ENCODE data around the gene HPD. TPM values are rescaled to one million over a fixed set of nuclear protein-coding genes. Genes with fewer than 3 reads are reported as not detected.

Gene HPD
- total RNA-seq, 6 experiments from 2014 or later = 649 to 1,803 (median 1,080) TPM

DNA sequence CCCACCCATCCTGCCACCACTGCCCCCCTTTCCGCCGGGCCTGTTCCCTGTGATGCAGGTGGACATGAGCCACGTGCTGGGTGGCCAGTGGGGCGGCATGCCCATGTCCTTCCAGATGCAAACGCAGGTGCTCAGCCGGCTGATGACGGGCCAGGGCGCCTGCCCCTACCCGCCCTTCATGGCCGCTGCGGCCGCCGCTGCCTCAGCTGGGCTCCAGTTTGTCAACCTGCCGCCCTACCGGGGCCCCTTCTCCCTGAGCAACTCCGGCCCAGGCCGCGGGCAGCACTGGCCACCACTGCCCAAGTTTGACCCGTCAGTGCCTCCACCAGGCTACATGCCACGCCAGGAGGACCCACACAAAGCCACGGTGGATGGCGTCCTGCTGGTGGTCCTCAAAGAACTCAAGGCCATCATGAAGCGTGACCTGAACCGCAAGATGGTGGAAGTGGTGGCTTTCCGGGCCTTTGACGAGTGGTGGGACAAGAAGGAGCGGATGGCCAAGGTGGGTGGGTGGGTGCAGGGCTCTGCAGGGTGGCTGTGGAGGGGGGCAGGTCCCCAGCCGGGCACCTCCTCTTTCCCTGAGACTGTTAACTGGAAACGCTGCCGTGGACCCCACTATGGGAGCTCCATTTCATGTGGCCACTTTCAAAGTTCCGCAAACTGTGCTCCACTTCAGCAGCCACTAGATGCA lies 44.1 kb downstream of the HPD start:
- Histone ChIP-seq H3K27ac (no peak overlapping the region), H3K4me3 (no peak overlapping the region), H3K4me1 (peaks cover 0 to 33% (median 15%) of the 10 kb centered on the region in 4 donors), H3K27me3 (no peaks in the 10 kb centered on the region), H3K36me3 (peaks cover 7 to 66% (median 38%) of the 10 kb centered on the region in 4 donors), H3K9me3 (no peaks in the 10 kb centered on the region)
- 83% methylated on average over 1 of the region's 31 CpGs for WGBS (ENCODE audit: insufficient coverage, low coverage, low lambda C conversion rate, missing lambda C conversion rate)
- TF ChIP-seq POLR2A (IDR thresholded peaks at IDR 0.05) = no peak
- TF ChIP-seq, protein P1, sequence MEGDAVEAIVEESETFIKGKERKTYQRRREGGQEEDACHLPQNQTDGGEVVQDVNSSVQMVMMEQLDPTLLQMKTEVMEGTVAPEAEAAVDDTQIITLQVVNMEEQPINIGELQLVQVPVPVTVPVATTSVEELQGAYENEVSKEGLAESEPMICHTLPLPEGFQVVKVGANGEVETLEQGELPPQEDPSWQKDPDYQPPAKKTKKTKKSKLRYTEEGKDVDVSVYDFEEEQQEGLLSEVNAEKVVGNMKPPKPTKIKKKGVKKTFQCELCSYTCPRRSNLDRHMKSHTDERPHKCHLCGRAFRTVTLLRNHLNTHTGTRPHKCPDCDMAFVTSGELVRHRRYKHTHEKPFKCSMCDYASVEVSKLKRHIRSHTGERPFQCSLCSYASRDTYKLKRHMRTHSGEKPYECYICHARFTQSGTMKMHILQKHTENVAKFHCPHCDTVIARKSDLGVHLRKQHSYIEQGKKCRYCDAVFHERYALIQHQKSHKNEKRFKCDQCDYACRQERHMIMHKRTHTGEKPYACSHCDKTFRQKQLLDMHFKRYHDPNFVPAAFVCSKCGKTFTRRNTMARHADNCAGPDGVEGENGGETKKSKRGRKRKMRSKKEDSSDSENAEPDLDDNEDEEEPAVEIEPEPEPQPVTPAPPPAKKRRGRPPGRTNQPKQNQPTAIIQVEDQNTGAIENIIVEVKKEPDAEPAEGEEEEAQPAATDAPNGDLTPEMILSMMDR (IDR thresholded peaks at IDR 0.05) = no peak
- intact Hi-C loops (cut with DNase I) = loop anchor here in 1 of 2 donors (10.0 kb wide), 1 partner anchor 80 kb away; no protein-coding TSS in a partner anchor
- ATAC-seq = no peak
- DNase-seq = peak in 2 of 3 donors; percentile 27 to 58

DNA sequence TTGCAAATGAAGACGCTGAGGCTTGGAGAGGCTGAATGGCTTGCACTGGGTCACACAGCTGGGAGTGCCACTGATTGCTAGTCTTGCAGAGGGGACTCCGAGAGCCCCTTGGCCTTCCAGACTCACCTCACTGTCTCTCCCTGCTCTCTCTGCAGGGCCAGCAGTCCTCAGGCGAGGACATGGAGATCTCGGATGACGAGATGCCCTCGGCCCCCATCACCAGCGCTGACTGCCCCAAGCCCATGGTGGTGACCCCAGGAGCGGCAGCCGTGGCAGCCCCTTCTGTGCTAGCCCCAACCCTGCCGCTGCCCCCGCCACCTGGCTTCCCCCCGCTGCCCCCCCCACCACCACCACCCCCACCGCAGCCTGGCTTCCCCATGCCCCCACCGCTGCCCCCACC lies 44.7 kb downstream of the HPD start:
- intact Hi-C loops (cut with DNase I) = loop anchor here in 1 of 2 donors (10.0 kb wide), 1 partner anchor 81 kb away; no protein-coding TSS in a partner anchor
- WGBS (ENCODE audit: insufficient coverage, low coverage, low lambda C conversion rate, missing lambda C conversion rate) = 90% methylated on average over 2 of the region's 14 CpGs
- no peak overlapping the region for H3K4me3 ChIP-seq
- no peak overlapping the region for H3K27ac ChIP-seq
- TF ChIP-seq POLR2A (IDR thresholded peaks at IDR 0.05) = no peak
- TF ChIP-seq, protein P1 (IDR thresholded peaks at IDR 0.05) = no peak
- H3K27me3 ChIP-seq = no peaks in the 10 kb centered on the region
- peak in 1 of 3 donors; percentile 17 for DNase-seq
- peaks cover 0 to 33% (median 15%) of the 10 kb centered on the region in 4 donors for H3K4me1 ChIP-seq
- no peaks in the 10 kb centered on the region for H3K9me3 ChIP-seq
- no peak for ATAC-seq
- peaks cover 9 to 66% (median 38%) of the 10 kb centered on the region in 4 donors for H3K36me3 ChIP-seq

DNA sequence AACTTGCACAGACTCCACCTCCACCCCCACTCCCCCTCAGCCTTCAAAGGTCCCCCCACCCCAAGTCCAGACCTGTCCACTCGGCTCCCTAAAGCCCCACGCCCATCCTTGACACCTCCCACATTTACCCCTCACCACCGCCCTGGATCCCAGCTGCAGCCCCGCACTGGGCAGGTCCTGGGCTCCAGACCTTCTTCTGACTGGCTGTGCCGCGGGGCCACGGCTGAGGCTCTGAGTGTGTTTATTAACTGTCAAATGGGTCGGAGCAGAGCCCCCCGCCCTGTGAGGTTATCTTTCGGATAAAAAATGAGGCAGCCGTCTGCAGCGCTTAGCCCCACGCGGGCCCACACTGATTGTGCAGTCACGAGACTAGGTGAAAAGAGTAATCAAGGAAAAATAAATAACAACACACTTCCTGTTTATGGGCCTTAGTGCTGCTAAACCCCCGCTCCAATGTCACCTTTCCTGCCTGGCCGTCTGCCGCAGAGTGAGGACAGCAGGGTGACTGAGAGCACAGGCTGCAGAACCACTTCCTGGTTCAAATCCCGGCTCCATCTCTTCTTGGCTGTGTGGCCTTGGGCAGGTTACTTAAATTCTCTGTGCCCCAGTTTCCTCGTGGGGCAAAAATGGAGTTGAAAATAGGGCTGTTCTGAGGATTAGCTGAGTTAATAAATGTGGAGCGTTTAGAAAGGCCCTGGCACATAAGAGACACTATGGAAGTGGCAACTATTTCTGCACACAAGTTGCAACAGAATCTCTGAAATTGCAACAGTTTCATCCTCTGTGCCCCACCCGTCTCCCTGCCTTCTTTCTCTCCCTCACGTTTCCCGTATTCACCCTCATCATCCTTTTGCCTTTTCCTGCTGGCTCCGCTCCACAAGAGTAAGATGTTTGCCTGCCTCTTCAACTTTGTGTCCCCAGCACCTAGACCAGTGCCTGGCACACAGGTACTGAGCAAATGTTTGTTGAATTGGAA lies 45.5 kb downstream of the HPD start:
- Histone ChIP-seq H3K4me3 (peak overlapping the region in 2 of 3 donors; percentile 69 to 75), H3K36me3 (peaks cover 9 to 66% (median 37%) of the 10 kb centered on the region in 4 donors), H3K4me1 (peaks cover 0 to 33% (median 15%) of the 10 kb centered on the region in 4 donors), H3K9me3 (no peaks in the 10 kb centered on the region), H3K27ac (peak overlapping the region in 2 of 3 donors; percentile 59 to 67), H3K27me3 (no peaks in the 10 kb centered on the region)
- intact Hi-C loops (cut with DNase I) = loop anchor here in 1 of 2 donors (10.0 kb wide), 1 partner anchor 82 kb away; no protein-coding TSS in a partner anchor
- TF ChIP-seq POLR2A (IDR thresholded peaks at IDR 0.05) = no peak
- TF ChIP-seq, protein P1 (IDR thresholded peaks at IDR 0.05) = no peak
- ATAC-seq = peak in 3 of 4 donors; percentile 0 to 34 (median 6)
- DNase-seq = peak; percentile 51 to 62 (median 52)
- 22% methylated on average over 23 of the region's 25 CpGs for WGBS (ENCODE audit: insufficient coverage, low coverage, low lambda C conversion rate, missing lambda C conversion rate)

DNA sequence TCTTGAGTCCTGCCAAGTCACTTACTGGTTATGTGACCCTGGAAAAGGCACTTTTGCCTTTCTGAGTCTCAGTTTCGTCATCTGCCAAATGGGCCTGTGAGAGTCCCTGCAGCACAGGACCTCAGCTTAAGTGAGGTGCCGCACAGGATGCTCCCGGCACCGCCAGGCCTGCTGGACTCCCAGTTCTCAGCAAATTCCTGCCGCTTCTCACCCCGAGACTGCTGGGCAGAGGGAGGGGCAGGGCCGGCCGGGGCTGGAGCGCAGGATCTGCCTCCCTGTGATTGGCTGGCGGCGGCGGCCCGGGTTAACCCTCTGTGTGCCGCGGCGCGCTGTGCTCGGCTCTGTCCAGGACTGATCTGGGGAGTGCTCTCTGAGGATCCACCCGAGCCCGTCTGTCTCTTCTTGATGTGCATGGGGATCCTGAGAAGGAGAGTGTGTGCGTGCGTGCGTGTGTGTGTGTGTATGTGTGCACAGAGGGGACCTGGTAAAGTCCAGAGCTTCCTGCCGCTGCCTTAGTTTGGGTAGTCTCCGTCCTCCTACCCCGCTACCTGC lies 46.3 kb downstream of the HPD start:
- Histone ChIP-seq H3K36me3 (peaks cover 4 to 59% (median 35%) of the 10 kb centered on the region in 4 donors), H3K27me3 (no peaks in the 10 kb centered on the region), H3K4me3 (peak overlapping the region; percentile 57 to 75 (median 69)), H3K27ac (peak overlapping the region in 2 of 3 donors; percentile 59 to 67), H3K9me3 (no peaks in the 10 kb centered on the region), H3K4me1 (peaks cover 0 to 39% (median 16%) of the 10 kb centered on the region in 4 donors)
- peak; percentile 85 to 87 (median 86) for DNase-seq
- intact Hi-C loops (cut with DNase I) = loop anchor here in 1 of 2 donors (10.0 kb wide), 1 partner anchor 82 kb away; no protein-coding TSS in a partner anchor
- peak; percentile 80 to 85 (median 82) for ATAC-seq
- WGBS (ENCODE audit: insufficient coverage, low coverage, low lambda C conversion rate, missing lambda C conversion rate) = 20% methylated on average over 1 of the region's 26 CpGs
- TF ChIP-seq, protein P1 (IDR thresholded peaks at IDR 0.05) = peak in 3 of 4 donors; percentile 5 to 18 (median 6)
- TF ChIP-seq POLR2A (IDR thresholded peaks at IDR 0.05) = peak; percentile 58
